ENCODE results near the gene RAPGEF4. TPM values are rescaled to one million over a fixed set of nuclear protein-coding genes. Genes with fewer than 3 reads are reported as not detected.

The RAPGEF4 gene
- total and polyA plus RNA-seq, 9 of the 15 experiments (the other 6 are each of a cell fraction or from before 2014, with no cell fraction given): 0.04 to 0.33 (median 0.13) TPM; not detected in 6

GRCh38 chr2:173075781-173076580, 340.3 kb downstream of the RAPGEF4 start, which contains the start of gene MAP3K20 (continued):
- TF ChIP-seq CTBP1 (IDR thresholded peaks at IDR 0.05; ENCODE audit: borderline replicate concordance): peak; percentile 84
- TF ChIP-seq, protein P1, sequence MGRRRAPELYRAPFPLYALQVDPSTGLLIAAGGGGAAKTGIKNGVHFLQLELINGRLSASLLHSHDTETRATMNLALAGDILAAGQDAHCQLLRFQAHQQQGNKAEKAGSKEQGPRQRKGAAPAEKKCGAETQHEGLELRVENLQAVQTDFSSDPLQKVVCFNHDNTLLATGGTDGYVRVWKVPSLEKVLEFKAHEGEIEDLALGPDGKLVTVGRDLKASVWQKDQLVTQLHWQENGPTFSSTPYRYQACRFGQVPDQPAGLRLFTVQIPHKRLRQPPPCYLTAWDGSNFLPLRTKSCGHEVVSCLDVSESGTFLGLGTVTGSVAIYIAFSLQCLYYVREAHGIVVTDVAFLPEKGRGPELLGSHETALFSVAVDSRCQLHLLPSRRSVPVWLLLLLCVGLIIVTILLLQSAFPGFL (CRISPR knock-in tag; IDR thresholded peaks at IDR 0.05): no peak
- TF ChIP-seq SAFB2 (IDR thresholded peaks at IDR 0.05; ENCODE audit: borderline replicate concordance, low read depth, low read length, severe bottlenecking): no peak
- no peak for TF ChIP-seq CAMTA2 (CRISPR knock-in tag; conservative IDR thresholded peaks at IDR 0.05)
- TF ChIP-seq, protein P2, sequence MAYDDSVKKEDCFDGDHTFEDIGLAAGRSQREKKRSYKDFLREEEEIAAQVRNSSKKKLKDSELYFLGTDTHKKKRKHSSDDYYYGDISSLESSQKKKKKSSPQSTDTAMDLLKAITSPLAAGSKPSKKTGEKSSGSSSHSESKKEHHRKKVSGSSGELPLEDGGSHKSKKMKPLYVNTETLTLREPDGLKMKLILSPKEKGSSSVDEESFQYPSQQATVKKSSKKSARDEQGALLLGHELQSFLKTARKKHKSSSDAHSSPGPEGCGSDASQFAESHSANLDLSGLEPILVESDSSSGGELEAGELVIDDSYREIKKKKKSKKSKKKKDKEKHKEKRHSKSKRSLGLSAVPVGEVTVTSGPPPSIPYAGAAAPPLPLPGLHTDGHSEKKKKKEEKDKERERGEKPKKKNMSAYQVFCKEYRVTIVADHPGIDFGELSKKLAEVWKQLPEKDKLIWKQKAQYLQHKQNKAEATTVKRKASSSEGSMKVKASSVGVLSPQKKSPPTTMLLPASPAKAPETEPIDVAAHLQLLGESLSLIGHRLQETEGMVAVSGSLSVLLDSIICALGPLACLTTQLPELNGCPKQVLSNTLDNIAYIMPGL (CRISPR knock-in tag; IDR thresholded peaks at IDR 0.05): peak; percentile 84; the same call in 1 of the 2 replicates
- TF ChIP-seq ZKSCAN1 (IDR thresholded peaks at IDR 0.05; ENCODE audit: low read depth, low read length): 0 out of 2 replicates have a peak, but pooled peaks have one; percentile 27
- TF ChIP-seq ZNF696 (CRISPR knock-in tag; conservative IDR thresholded peaks at IDR 0.05): no peak
- 0 out of 2 replicates have a peak, but pooled peaks have one; percentile 63 for TF ChIP-seq ZNF589 (CRISPR knock-in tag; IDR thresholded peaks at IDR 0.05; ENCODE audit: low read depth)
- no peak for TF ChIP-seq POLR3A (IDR thresholded peaks at IDR 0.05; ENCODE audit: borderline replicate concordance, extremely low read depth, insufficient read depth, insufficient read length)
- peak; percentile 71 for TF ChIP-seq CHD2 (IDR thresholded peaks at IDR 0.05; ENCODE audit: low read depth, low read length)
- no peak for TF ChIP-seq BRD9 (IDR thresholded peaks at IDR 0.05; ENCODE audit: low read depth, partially characterized antibody)
- peak; percentile 79; the same call in 1 of the 2 replicates for TF ChIP-seq MED1 (CRISPR knock-in tag; IDR thresholded peaks at IDR 0.05; ENCODE audit: borderline replicate concordance)
- TF ChIP-seq TBP (optimal IDR thresholded peaks at IDR 0.05; ENCODE audit: low read depth, low read length): peak; percentile 83
- no peak for TF ChIP-seq TCFL5 (CRISPR knock-in tag; conservative IDR thresholded peaks at IDR 0.05)
- TF ChIP-seq XRCC3 (IDR thresholded peaks at IDR 0.05): no peak
- no peak for TF ChIP-seq RREB1 (CRISPR knock-in tag; IDR thresholded peaks at IDR 0.05)
- TF ChIP-seq SETDB1 (IDR thresholded peaks at IDR 0.05; ENCODE audit: low read length): no peak
- TF ChIP-seq FOS (IDR thresholded peaks at IDR 0.05; ENCODE audit: extremely low read depth, insufficient read length): no peak
- TF ChIP-seq ZNF384 (IDR thresholded peaks at IDR 0.05; ENCODE audit: low read depth, low read length): no peak
- TF ChIP-seq FIP1L1 (IDR thresholded peaks at IDR 0.05; ENCODE audit: low read depth, low read length, poor library complexity, severe bottlenecking): no peak

Measured in K562 (cell line).